GM23338 (cell line): ENCODE results near the gene TYW1. TPM values are rescaled to one million over a fixed set of nuclear protein-coding genes. Genes with fewer than 3 reads are reported as not detected.
"Not testable (repeated sequence)": the region's sequence is repeated elsewhere in the genome, so short reads cannot be mapped to it uniquely, and the experiment has no call there.

Source experiments
- ATAC-seq: fragments of 200-7000 bp; cut with Tn5 transposase; 3 replicates; pipeline ENCODE4 v1.9.1; 2020
- DNase-seq: peaks from one replicate; pipeline ENCODE4 v3.0.0-alpha.2; 2015; ENCODE audit warnings: low spot score
- H2AFZ ChIP-seq: fragments of 200-600 bp; sonication (generic); 2 replicates; pipeline ENCODE4 v1.8.0; 2016; ENCODE audit warnings: antibody characterized with exemption, mild to moderate bottlenecking, moderate library complexity
- H3F3A ChIP-seq: fragments of 200-600 bp; sonication (generic); replicated peaks from 2 replicates; pipeline ENCODE4 v1.8.0; 2017; ENCODE audit warnings: antibody characterized with exemption, mixed run types, low read depth
- H3K27ac ChIP-seq: fragments of 200-600 bp; sonication (generic); 2 replicates; pipeline ENCODE4 v1.6.1; 2016; ENCODE audit warnings: low read depth
- H3K27me3 ChIP-seq: fragments of 200-600 bp; sonication (generic); 2 replicates; pipeline ENCODE4 v1.8.0; 2016; ENCODE audit warnings: mild to moderate bottlenecking, mixed run types, moderate library complexity; ENCODE audit not compliant: insufficient read depth
- H3K36me3 ChIP-seq: fragments of 200-600 bp; sonication (generic); 2 replicates; pipeline ENCODE4 v1.8.0; 2016; ENCODE audit warnings: mild to moderate bottlenecking; ENCODE audit not compliant: insufficient read depth
- H3K4me1 ChIP-seq: fragments of 200-600 bp; sonication (generic); 2 replicates; pipeline ENCODE4 v1.8.0; 2016; ENCODE audit warnings: mild to moderate bottlenecking, moderate library complexity; ENCODE audit not compliant: insufficient read depth
- H3K4me2 ChIP-seq: fragments of 200-600 bp; sonication (generic); 2 replicates; pipeline ENCODE4 v1.7.1; 2017; ENCODE audit warnings: mixed run types
- H3K4me3 ChIP-seq: fragments of 200-600 bp; sonication (generic); 2 replicates; pipeline ENCODE4 v1.6.1; 2016; ENCODE audit warnings: mixed run types
- H3K79me2 ChIP-seq: fragments of 200-600 bp; sonication (generic); replicated peaks from 2 replicates; pipeline ENCODE4 v1.8.0; 2017; ENCODE audit warnings: mild to moderate bottlenecking; ENCODE audit not compliant: insufficient read depth
- H3K9me2 ChIP-seq: fragments of 200-600 bp; sonication (generic); 2 replicates; pipeline ENCODE4 v1.8.0; 2017; ENCODE audit not compliant: insufficient read depth
- H4K20me1 ChIP-seq: fragments of 200-600 bp; sonication (generic); replicated peaks from 2 replicates; pipeline ENCODE4 v1.8.0; 2017; ENCODE audit warnings: mild to moderate bottlenecking; ENCODE audit not compliant: insufficient read depth
- H3K27ac Mint-ChIP-seq: 2 replicates; pipeline ENCODE4 v1.8.0; 2020; ENCODE audit warnings: inconsistent platforms, mild to moderate bottlenecking, moderate library complexity, mixed read lengths
- H3K27me3 Mint-ChIP-seq: 3 replicates; pipeline ENCODE4 v1.8.0; 2022; ENCODE audit warnings: low read depth, mild to moderate bottlenecking, moderate library complexity, mixed read lengths, inconsistent platforms; ENCODE audit not compliant: insufficient read depth, poor library complexity
- H3K36me3 Mint-ChIP-seq: 3 replicates; pipeline ENCODE4 v1.8.0; 2021; ENCODE audit warnings: low read depth, mild to moderate bottlenecking, inconsistent platforms, moderate library complexity, mixed read lengths
- H3K4me1 Mint-ChIP-seq: 3 replicates; pipeline ENCODE4 v1.8.0; 2020; ENCODE audit warnings: mild to moderate bottlenecking, inconsistent platforms, mixed read lengths
- H3K4me3 Mint-ChIP-seq: 3 replicates; pipeline ENCODE4 v1.8.0; 2021; ENCODE audit warnings: moderate library complexity, mild to moderate bottlenecking, inconsistent platforms, mixed read lengths
- H3K9me3 Mint-ChIP-seq: 3 replicates; pipeline ENCODE4 v1.8.0; 2020; ENCODE audit warnings: moderate library complexity, mild to moderate bottlenecking, inconsistent platforms, mixed read lengths
- polyA plus RNA-seq: library from polyadenylated mRNA; unstranded; fragments of >200 nt; fragmentation: Nextera tagmentation; extraction: Ambion mirVana; gene quantifications from 2 replicates; pipeline ENCODE4 v1.2.1, GENCODE V29; 2016
- total RNA-seq: library from RNA; depleted of rRNA; stranded (reverse); fragments of >200 nt; shearing (Covaris generic); gene quantifications from 2 replicates; pipeline ENCODE4 v1.2.3, GENCODE V29; 2014

Gene TYW1
- total and polyA plus RNA-seq, 2 experiments from 2014 or later, result 15.2 to 18.1 TPM

GRCh38 chr7:67139876-67140275 is 143.2 kb downstream of the TYW1 start:
- not testable (repeated sequence) for H3K9me2 ChIP-seq, H3K27ac Mint-ChIP-seq, H2AFZ ChIP-seq, H3K36me3 ChIP-seq, H3K27me3 Mint-ChIP-seq, H4K20me1 ChIP-seq, DNase-seq, ATAC-seq, H3K9me3 Mint-ChIP-seq, H3K4me3 Mint-ChIP-seq, H3K4me3 ChIP-seq, H3K4me1 Mint-ChIP-seq, H3K27me3 ChIP-seq, H3K4me1 ChIP-seq, H3K79me2 ChIP-seq, H3K4me2 ChIP-seq, H3K36me3 Mint-ChIP-seq, H3F3A ChIP-seq, H3K27ac ChIP-seq

- not testable (repeated sequence) for H3K36me3 Mint-ChIP-seq, H4K20me1 ChIP-seq, H3K27me3 ChIP-seq, H3K27ac ChIP-seq, H3K9me3 Mint-ChIP-seq, DNase-seq, H3F3A ChIP-seq, H3K27me3 Mint-ChIP-seq, H3K4me1 Mint-ChIP-seq, H3K36me3 ChIP-seq, H3K4me3 ChIP-seq, H3K4me2 ChIP-seq, H3K79me2 ChIP-seq, H3K27ac Mint-ChIP-seq, ATAC-seq, H2AFZ ChIP-seq, H3K9me2 ChIP-seq, H3K4me3 Mint-ChIP-seq, H3K4me1 ChIP-seq
Measured at GRCh38 chr7:67141001-67141400, 144.4 kb downstream of the TYW1 start.

- H3K36me3 Mint-ChIP-seq, H3K9me2 ChIP-seq, H3K4me3 ChIP-seq, H3K27me3 ChIP-seq, H3K27ac Mint-ChIP-seq, H3K27me3 Mint-ChIP-seq, H4K20me1 ChIP-seq, H3K4me3 Mint-ChIP-seq, H3F3A ChIP-seq, H3K9me3 Mint-ChIP-seq, H3K4me2 ChIP-seq, H3K79me2 ChIP-seq, H3K36me3 ChIP-seq, H3K4me1 Mint-ChIP-seq, DNase-seq, H2AFZ ChIP-seq, H3K4me1 ChIP-seq, ATAC-seq: not testable (repeated sequence)
- H3K27ac ChIP-seq, result 0 out of 2 replicates have a peak overlapping the region, but pooled peaks have one; percentile 6
Measured at GRCh38 chr7:67143091-67143786, 146.6 kb downstream of the TYW1 start.

- H3K27me3 ChIP-seq, result not testable (repeated sequence)
Measured at GRCh38 chr7:67145581-67146193, 149.1 kb downstream of the TYW1 start.

GRCh38 chr7:67149131-67149530 is 152.5 kb downstream of the TYW1 start:
- H3K9me3 Mint-ChIP-seq, H3K9me2 ChIP-seq, H3K4me3 ChIP-seq, DNase-seq, H3K27ac Mint-ChIP-seq, H3K4me2 ChIP-seq, H3K36me3 ChIP-seq, H3K27me3 ChIP-seq, H2AFZ ChIP-seq, H3K4me1 Mint-ChIP-seq, H3K4me3 Mint-ChIP-seq, H3K79me2 ChIP-seq, ATAC-seq, H4K20me1 ChIP-seq, H3F3A ChIP-seq, H3K4me1 ChIP-seq, H3K27ac ChIP-seq, H3K27me3 Mint-ChIP-seq, H3K36me3 Mint-ChIP-seq: not testable (repeated sequence)

More at GRCh38 chr7:67145581-67146193, 149.1 kb downstream of the TYW1 start:
- H3K9me3 Mint-ChIP-seq, H3K4me1 ChIP-seq, H3K36me3 ChIP-seq, DNase-seq, H3K4me1 Mint-ChIP-seq, H3K4me3 Mint-ChIP-seq, H3K4me3 ChIP-seq, H3K27ac Mint-ChIP-seq, H3K36me3 Mint-ChIP-seq, H3K27me3 Mint-ChIP-seq, H3K4me2 ChIP-seq, H3K79me2 ChIP-seq, ATAC-seq, H3F3A ChIP-seq, H3K27ac ChIP-seq, H3K9me2 ChIP-seq, H4K20me1 ChIP-seq, H2AFZ ChIP-seq: not testable (repeated sequence)

- H3K36me3 Mint-ChIP-seq, H3K36me3 ChIP-seq, H3K4me1 Mint-ChIP-seq, DNase-seq, H3K4me3 ChIP-seq, H3K79me2 ChIP-seq, H3K27ac Mint-ChIP-seq, H3K4me1 ChIP-seq, H4K20me1 ChIP-seq, ATAC-seq, H3K27ac ChIP-seq, H3K27me3 ChIP-seq, H3F3A ChIP-seq, H2AFZ ChIP-seq, H3K4me3 Mint-ChIP-seq, H3K27me3 Mint-ChIP-seq, H3K9me2 ChIP-seq, H3K9me3 Mint-ChIP-seq, H3K4me2 ChIP-seq: not testable (repeated sequence)
Measured at GRCh38 chr7:67154374-67154773, 157.7 kb downstream of the TYW1 start.
